Heart left ventricle (tissue), 16 donors: ENCODE measurements around the gene HCLS1. TPM values are rescaled to one million over a fixed set of nuclear protein-coding genes. Genes with fewer than 3 reads are reported as not detected.
"Not testable (repeated sequence)": the region's sequence is repeated elsewhere in the genome, so short reads cannot be mapped to it uniquely, and the experiment has no call there.

ENCODE experiments used
- ATAC-seq, 4 donors: fragments of 200-7000 bp; cut with Tn5 transposase; one replicate each; pipeline ENCODE4 v1.9.1; 2020 to 2022; ENCODE audit warnings: moderate library complexity in 4 of 4, mild to moderate bottlenecking in 3 of 4, moderate number of reproducible peaks in 1 of 4
- DNase-seq, 5 donors: peaks; one replicate each; pipeline ENCODE4 v3.0.0-alpha.2; 2020
- H3K27ac ChIP-seq, 12 donors: fragments of 200-600 bp; sonication (generic) in 4 of 12; one replicate each; pipeline versions ENCODE4 v1.5.0 to v1.8.0; 2016 to 2022; ENCODE audit warnings: mild to moderate bottlenecking in 2 of 12
- H3K27me3 ChIP-seq, 9 donors: fragments of 200-600 bp; sonication (generic) in 2 of 9; one replicate each; pipeline versions ENCODE4 v1.5.1 to v1.8.0; 2016 to 2022; ENCODE audit warnings: mild to moderate bottlenecking in 3 of 9
- H3K36me3 ChIP-seq, 9 donors: fragments of 200-600 bp; sonication (generic) in 2 of 9; one replicate each; pipeline versions ENCODE4 v1.5.0 to v1.8.0; 2018 to 2022; ENCODE audit warnings: mild to moderate bottlenecking in 2 of 9
- H3K4me1 ChIP-seq, 12 donors: fragments of 200-600 bp; sonication (generic) in 4 of 12; one replicate each; pipeline versions ENCODE4 v1.5.0 to v1.8.0; 2016 to 2022; ENCODE audit warnings: mild to moderate bottlenecking in 3 of 12
- H3K4me3 ChIP-seq, 12 donors: fragments of 200-600 bp; sonication (generic) in 4 of 12; one replicate each; pipeline versions ENCODE4 v1.5.0 to v1.8.0; 2017 to 2022; ENCODE audit warnings: mild to moderate bottlenecking in 9 of 12, moderate library complexity in 4 of 12
- H3K9me3 ChIP-seq, 12 donors: fragments of 200-600 bp; sonication (generic) in 4 of 12; one replicate each; pipeline versions ENCODE4 v1.5.0 to v1.8.0; 2016 to 2022; ENCODE audit warnings: mild to moderate bottlenecking in 1 of 12
- CTCF ChIP-seq, 12 donors: fragments of 200-600 bp; sonication (generic) in 4 of 12; IDR thresholded peaks; one replicate each; pipeline versions ENCODE4 v1.5.0 to v1.8.0; 2018 to 2022; ENCODE audit warnings: antibody characterized with exemption in 12 of 12, mild to moderate bottlenecking in 5 of 12
- POLR2A ChIP-seq, 2 donors: fragments of 450-650 bp; IDR thresholded peaks; one replicate each; pipeline ENCODE4 v1.6.1; 2017; ENCODE audit warnings: antibody characterized with exemption in 2 of 2, mild to moderate bottlenecking in 2 of 2, moderate library complexity in 2 of 2
- WGBS, 4 donors: extraction: QIAGEN DNeasy Blood & Tissue Kit in 2 of 4; methylation state at CpG; one replicate each; pipeline versions ENCODE4 v1.1.5 to v1.1.7; 2013 to 2018; 5-methylcytosine and 5-hydroxymethylcytosine counted together
- intact Hi-C, 10 donors: fragments of 100-400 bp; cut with DNase I; formaldehyde crosslinking; loops; one replicate each; pipeline versions ENCODE4 v1.11.1 to v1.14.2; 2022
- polyA plus RNA-seq, 2 donors: library from polyadenylated mRNA; stranded (reverse); fragments of 200-250 nt; gene quantifications; one replicate each; pipeline ENCODE4 v1.2.3, GENCODE V29; 2013
- total RNA-seq, 9 donors: library from RNA; depleted of rRNA in 2 of 9; stranded (reverse); fragments of >200 nt in 2 of 9; fragmentation: NEBNext Ultra II Directional in 3 of 9; extraction: Animal tissue kit (Norgen Biotek cat#: 25700) in 3 of 9; gene quantifications; one replicate each; pipeline versions ENCODE4 v1.1.0 to v1.2.4, GENCODE V29; 2016 to 2023
- donor health status: ischemic (EF 13 %, LVEDD 7.1; RV severe dilation, severe dysfunction).
- donor health status: healthy with polysubstance abuse.
- donor health status: DM: no; HTN: yes; CAD: no.
- donor health status: DM: no; HTN: no; CAD: no.
- donor health status: ischemic (EF 25% LVEDD 6.9; RV normal size, moderate dysfunction).
- donor health status: ischemic (EF 25% LVEDD 5.7; RV mildly dilated, moderate dysfunction).
- donor health status: healthy.
- donor health status: DM: yes; HTN: yes; CAD: no.
- donor health status: ischemic (EF 35%, LVEDD 5.7; RV mildly dilated, moderate dysfunction).
- donor health status: nonischemic (EF 11% LVEDD 7.7; RV severe dilation, severe dysfunction).
- donor health status: DM: yes; HTN: yes; CAD: no.
- donor health status: PGD.
- donor health status: ischemic (EF 29% LVEDD 5.4; RV normal size, mild dysfunction).
- donor health status: nonischemic (EF 23%, LVEDD 6.1; RV moderate dilation, normal function).

Gene HCLS1
- total and polyA plus RNA-seq, 11 donors: 7.4 to 72.4 (median 10.6) TPM

GRCh38 chr3:121595765-121596406 is 64.8 kb downstream of the HCLS1 start:
- intact Hi-C loops: loop anchor here in 3 of 10 donors (2.0 to 10.0 kb wide), 3 partner anchors 49 to 53 kb away; no protein-coding TSS in a partner anchor
- peak overlapping the region in 7 of 12 donors; percentile 7 to 59 (median 52) for H3K4me3 ChIP-seq
- DNase-seq: peak in 3 of 5 donors; percentile 17 to 51 (median 44)
- peak overlapping the region; percentile 50 to 95 (median 84) for H3K27ac ChIP-seq
- H3K27me3 ChIP-seq: no peaks in the 10 kb centered on the region
- TF ChIP-seq POLR2A (IDR thresholded peaks at IDR 0.05): no peak
- no peak for TF ChIP-seq CTCF (IDR thresholded peaks at IDR 0.05)
- ATAC-seq: peak; percentile 35 to 69 (median 66)
- no peaks in the 10 kb centered on the region for H3K36me3 ChIP-seq
- peaks cover 0 to 36% (median 5%) of the 10 kb centered on the region in 12 donors for H3K4me1 ChIP-seq
- H3K9me3 ChIP-seq: no peaks in the 10 kb centered on the region
- 42 to 65% (median 56%) methylated on average over 4 of the region's 4 CpGs for WGBS, 4 donors

- ATAC-seq: no peak
- no peak for TF ChIP-seq POLR2A (IDR thresholded peaks at IDR 0.05)
- TF ChIP-seq CTCF (IDR thresholded peaks at IDR 0.05): no peak
- no peak for DNase-seq
- peak overlapping the region in 11 of 12 donors; percentile 66 to 95 (median 86) for H3K27ac ChIP-seq
- 34 to 49% (median 39%) methylated on average over 2 of the region's 2 CpGs for WGBS, 4 donors
- H3K9me3 ChIP-seq: no peaks in the 10 kb centered on the region
- H3K27me3 ChIP-seq: no peaks in the 10 kb centered on the region
- H3K36me3 ChIP-seq: no peaks in the 10 kb centered on the region
- peaks cover 0 to 27% (median under 1%) of the 10 kb centered on the region in 12 donors for H3K4me1 ChIP-seq
- peak overlapping the region in 11 of 12 donors; percentile 32 to 73 (median 51) for H3K4me3 ChIP-seq
- intact Hi-C loops: loop anchor here in 3 of 10 donors (2.0 to 10.0 kb wide), 3 partner anchors 50 to 54 kb away; no protein-coding TSS in a partner anchor
Observed at GRCh38 chr3:121594850-121595249, 65.9 kb downstream of the HCLS1 start.

- 56 to 65% (median 60%) methylated on average over 4 of the region's 4 CpGs for WGBS, 4 donors
- not testable (repeated sequence) for ATAC-seq
- peak overlapping the region; percentile 66 to 95 (median 84) for H3K27ac ChIP-seq
Observed at GRCh38 chr3:121593806-121594205, 66.9 kb downstream of the HCLS1 start.

GRCh38 chr3:121592856-121593702 is 67.6 kb downstream of the HCLS1 start, which contains the start of gene FBXO40:
Gene FBXO40, plus strand, starts transcription at chr3:121593379. Its CDS starts 27,197 bp downstream, at chr3:121620576.
- peak; percentile 82 to 84 (median 82) for ATAC-seq
- H3K27ac ChIP-seq: peak within 1 kb of the TSS; percentile 66 to 95 (median 84)
- intact Hi-C loops: loop anchor here in 1 of 10 donors (10.0 kb wide), 1 partner anchor 52 kb away; no protein-coding TSS in a partner anchor

More at GRCh38 chr3:121593806-121594205, 66.9 kb downstream of the HCLS1 start:
- DNase-seq, H3K27me3 ChIP-seq, H3K9me3 ChIP-seq, H3K36me3 ChIP-seq: not testable (repeated sequence)
- intact Hi-C loops: loop anchor here in 2 of 10 donors (2.0 to 10.0 kb wide), 2 partner anchors 51 to 55 kb away; no protein-coding TSS in a partner anchor
- Histone ChIP-seq H3K4me3 (peak overlapping the region; percentile 27 to 73 (median 51)), H3K4me1 (peaks cover 0 to 22% (median 0%) of the 10 kb centered on the region in 12 donors)

More at GRCh38 chr3:121592856-121593702, 67.6 kb downstream of the HCLS1 start, which contains the start of gene FBXO40:
- no peaks in the 10 kb centered on the region for H3K27me3 ChIP-seq
- H3K4me1 ChIP-seq: peaks cover 0 to 19% (median 0%) of the 10 kb centered on the region in 12 donors
- H3K36me3 ChIP-seq: no peaks in the 10 kb centered on the region
- DNase-seq: peak in 4 of 5 donors; percentile 42 to 73 (median 64)
- H3K9me3 ChIP-seq: no peaks in the 10 kb centered on the region
- 28 to 36% (median 30%) methylated on average over 11 of the region's 11 CpGs for WGBS, 4 donors
- peak in 1 of 2 donors; percentile 39 for TF ChIP-seq POLR2A (IDR thresholded peaks at IDR 0.05)
- TF ChIP-seq CTCF (IDR thresholded peaks at IDR 0.05): peak in 4 of 12 donors; percentile 11 to 36 (median 25)
- peak within 1 kb of the TSS; percentile 27 to 73 (median 51) for H3K4me3 ChIP-seq
